NCI-H2171 (cell line): ENCODE data around the gene MLYCD.

Experiments used
- DNase-seq: peaks from one replicate; lab custom pipeline; 2025; lab: John Stamatoyannopoulos, UW

MLYCD gene

DNA sequence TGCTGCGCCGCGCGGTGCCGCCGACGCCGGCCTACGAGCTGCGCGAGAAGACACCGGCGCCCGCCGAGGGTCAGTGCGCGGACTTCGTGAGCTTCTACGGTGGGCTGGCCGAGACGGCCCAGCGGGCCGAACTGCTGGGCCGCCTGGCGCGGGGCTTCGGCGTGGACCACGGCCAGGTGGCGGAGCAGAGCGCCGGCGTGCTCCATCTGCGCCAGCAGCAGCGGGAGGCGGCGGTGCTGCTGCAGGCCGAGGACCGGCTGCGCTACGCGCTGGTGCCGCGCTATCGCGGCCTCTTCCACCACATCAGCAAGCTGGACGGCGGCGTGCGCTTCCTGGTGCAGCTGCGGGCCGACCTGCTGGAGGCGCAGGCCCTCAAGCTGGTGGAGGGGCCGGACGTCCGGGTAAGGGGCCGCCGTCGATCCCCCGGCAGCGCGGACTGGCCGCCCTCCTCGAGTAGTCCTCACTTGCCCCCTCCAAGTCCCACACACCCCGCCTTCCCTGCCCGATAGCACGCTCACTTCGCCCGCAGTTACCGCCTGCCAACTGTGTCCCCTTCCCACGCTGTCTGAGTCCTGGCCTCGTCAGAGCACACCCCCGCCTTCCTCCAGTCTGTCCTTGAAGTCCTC is 470 bp downstream of the MLYCD start:
- DNase-seq: peak; percentile 7

DNA sequence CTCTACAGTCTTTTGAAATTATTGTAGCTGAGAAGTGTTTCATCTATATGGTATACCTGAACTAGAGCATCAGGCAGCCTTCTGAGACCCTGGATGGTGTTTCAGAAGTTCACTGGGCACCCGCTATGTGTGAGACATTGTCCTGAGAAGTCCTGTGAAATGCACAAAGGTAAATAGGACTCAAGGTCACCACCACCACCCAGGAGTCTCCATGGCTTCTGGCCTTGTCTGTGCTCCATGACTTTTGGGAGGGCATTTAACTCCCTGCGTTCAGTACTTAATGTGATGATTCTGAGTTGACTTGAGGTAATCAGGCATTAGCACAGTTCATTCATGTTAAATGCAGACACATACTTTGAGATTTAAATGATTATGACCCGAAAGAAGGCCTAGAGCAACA is 1.1 kb downstream of the MLYCD start:
- DNase-seq: no peak

DNA sequence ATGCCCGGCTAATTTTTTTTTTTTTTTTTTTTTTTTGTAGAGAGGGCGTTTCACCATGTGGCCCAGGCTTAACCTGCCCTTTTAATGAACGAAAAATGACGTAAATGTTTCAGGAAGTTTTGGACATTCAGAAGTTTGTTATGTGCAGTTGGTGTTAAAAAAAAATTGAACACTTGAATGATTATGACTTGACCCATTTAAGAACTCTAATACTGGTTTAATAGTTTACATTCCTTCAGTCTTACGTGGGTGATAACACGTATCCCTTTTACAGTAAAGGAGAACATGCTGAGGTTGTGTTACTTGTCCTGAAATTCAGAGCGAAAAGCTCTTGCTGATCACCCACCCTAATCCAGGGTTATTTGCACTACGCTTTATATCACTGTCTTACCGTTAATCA is 1.7 kb downstream of the MLYCD start:
- no peak for DNase-seq

DNA sequence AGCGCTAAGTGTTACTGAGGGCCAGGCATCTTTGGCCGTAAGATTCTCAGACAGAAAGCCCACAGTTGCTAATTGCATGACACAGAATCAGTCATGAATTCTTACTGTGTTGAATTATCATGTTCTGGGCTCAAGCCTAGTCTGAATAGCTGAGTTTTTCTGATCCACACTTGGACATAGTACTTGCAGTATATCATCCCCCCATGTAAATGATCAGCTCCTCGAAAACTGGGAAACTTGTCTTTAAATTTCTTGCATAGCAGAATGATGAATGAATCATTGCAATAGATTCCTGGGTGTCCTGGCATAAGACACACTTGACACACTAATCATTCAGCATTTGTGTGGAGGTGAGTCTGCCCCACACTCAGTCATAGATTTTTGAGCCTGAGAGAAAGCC is 2.2 kb downstream of the MLYCD start:
- DNase-seq: no peak

DNA sequence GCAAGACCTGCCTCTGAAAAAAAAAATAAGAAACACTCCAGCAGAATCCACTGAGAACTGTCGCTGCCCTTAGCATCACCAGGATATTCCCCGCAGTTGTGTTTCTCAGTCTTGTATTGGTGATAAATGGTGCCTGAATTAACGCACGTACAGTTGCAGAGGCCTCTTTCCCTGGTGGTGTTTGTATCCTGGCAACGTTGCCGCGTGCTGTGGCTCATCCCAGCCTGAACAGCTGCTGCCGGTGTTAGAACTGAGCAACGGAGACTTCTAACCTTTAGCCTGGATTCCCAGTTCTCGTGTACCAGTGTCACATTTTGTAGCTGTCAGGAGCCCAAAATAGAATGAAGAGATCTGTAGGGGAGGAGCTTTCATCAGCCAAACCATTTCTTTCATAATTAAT is 4.8 kb downstream of the MLYCD start:
- peak; percentile 69 for DNase-seq

DNA sequence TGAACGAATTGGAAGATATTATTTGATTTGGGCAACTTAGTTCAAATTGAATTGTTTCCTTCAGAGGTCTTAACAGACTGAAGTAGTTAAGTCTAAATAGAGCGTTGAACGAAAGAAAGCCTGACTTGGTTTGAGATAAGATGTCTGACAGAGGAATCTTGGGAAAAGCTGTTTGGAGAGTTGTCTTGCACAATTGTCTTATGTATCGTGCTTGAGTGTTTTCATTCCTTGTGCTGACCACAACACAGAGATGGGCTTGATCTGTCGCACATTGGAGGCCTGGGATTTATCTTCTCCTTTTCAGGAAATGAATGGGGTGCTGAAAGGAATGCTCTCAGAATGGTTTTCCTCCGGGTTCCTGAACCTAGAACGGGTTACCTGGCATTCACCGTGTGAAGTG is 7.8 kb downstream of the MLYCD start:
- DNase-seq: no peak

DNA sequence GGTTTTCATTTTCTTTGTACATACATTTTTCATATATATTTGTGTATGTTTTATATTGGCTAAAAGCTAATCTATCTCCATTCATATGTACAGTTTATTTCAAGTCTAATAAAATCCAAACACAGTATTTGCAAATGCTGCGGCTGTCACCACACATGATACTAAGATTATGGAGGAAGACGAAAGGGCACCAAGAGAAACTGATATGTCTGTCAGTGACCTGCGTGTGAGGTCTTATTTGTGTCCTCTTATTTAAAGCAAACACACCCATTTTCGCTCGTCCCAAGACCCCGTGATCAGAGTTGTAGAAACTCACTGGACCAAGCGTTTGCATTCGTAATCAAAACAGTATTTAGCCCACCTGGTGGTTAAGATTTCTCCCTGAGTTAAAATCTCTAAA is 8.2 kb downstream of the MLYCD start:
- DNase-seq: no peak

DNA sequence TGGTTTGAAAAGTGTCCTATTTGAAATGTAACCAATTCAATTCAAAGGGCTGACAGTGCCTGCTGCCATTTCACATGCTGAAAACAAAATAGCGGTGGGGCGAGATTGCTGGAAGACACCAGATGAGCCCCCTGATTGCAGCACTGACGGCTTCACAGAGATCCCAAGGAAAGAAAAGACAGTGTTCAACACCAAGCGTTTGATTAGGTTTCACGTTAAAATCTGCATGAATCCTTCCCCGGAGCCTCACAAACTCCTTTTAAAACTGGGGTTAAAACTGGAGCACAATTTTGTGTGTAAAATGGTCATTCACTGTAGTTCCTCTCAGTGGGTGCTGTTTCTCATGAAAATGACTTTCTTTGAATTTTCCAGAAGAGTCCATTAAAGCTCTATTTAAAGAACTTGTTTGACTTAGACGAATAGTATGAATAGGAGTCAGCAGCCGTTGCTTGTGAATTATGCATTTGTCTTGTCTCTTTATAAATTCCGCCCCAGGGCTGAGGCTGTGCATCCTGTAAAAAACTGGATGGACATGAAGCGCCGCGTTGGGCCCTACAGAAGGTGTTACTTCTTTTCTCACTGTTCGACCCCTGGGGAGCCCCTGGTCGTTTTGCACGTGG is 8.8 kb downstream of the MLYCD start:
- no peak for DNase-seq

DNA sequence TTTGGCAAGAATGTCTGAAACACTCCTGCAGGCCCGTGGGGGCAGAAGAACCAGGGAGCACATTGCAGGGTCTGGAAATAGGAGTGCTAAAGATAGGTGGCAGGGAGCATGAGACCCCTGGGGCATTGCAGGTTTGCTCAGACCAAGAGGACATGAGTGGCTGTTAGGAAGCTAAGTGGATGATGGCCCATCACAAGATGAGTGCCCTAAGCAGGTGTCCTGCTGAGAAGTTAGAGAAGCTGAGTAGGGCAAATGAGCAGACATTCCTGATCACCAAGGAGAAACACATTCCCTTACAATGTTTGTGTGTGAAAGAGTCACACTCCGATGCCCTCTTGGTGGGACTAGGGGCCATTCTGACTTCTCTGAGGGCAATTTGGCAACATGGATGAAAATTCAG is 9.9 kb downstream of the MLYCD start:
- DNase-seq: no peak

DNA sequence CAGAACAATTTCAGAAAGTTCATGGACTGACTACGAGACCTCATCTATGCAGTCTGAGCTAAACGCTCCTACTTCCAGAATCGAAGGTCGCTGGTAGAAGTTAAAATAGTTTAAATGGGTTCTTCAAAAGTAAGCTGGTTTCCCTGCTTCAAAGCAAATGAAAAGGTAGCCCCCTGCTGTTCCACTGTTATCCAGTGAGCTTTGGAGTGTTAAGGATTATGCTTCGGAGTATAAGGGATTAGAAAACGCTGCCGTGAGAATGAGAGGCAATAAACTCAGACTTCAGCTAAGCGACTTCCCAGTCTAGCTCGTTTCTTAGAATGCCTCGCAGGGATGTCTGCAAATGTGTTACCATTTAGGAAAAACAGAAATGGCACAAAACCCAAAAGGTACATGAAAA is 12.4 kb downstream of the MLYCD start:
- DNase-seq: no peak

DNA sequence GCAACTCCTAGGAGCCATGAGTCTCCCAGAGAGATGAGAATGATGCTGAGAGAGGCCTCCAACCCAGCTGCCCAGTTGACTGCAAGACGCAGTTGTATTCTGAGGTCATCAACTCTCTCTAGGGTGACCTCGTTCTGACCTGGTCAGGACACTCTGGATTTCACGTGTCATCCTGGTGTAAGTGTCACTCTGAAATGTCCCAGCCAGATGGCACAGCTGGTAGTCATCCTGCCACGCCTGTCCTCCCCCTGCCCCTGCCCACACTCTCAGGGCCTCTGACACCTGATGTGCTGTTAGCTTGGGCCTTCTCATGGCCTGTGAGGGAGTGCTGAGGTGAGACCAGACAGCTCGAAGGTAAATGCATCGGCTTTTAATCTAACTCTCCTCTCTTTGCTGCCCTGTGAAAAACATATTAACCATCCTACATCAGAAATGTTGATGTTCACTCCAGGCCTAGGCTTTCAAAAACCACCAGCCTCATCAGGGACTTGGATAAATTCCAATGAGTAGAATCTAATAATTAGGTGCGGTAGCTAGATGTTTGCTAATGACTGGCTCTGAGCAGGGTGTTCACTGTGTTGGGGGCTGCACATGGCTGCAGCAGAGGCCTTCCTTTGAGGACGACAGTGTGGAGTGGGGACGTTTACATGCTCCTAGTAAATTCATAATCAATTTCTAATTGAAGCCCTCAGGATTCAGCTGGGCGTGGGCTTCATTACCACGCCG is 13.8 kb downstream of the MLYCD start:
- no peak for DNase-seq

DNA sequence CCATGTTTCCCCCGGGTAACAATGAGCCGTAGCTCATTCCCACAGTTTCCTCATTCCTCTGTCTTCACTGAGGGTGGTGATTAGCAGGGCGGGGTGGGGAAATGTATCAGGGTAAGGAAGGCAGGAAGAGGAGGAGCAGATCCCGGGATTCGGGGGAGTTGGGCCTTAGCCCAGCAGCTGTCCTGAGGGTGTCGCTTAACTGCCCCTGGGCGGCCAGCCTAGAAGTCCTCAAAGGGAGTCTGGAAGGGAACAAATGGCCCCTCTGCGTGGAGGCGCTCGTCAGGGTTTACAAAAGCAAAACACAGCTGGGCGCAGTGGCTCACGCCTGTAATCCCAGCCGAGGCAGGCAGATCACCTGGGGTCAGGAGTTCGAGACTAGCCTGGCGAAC is 14.3 kb downstream of the MLYCD start:
- no peak for DNase-seq

DNA sequence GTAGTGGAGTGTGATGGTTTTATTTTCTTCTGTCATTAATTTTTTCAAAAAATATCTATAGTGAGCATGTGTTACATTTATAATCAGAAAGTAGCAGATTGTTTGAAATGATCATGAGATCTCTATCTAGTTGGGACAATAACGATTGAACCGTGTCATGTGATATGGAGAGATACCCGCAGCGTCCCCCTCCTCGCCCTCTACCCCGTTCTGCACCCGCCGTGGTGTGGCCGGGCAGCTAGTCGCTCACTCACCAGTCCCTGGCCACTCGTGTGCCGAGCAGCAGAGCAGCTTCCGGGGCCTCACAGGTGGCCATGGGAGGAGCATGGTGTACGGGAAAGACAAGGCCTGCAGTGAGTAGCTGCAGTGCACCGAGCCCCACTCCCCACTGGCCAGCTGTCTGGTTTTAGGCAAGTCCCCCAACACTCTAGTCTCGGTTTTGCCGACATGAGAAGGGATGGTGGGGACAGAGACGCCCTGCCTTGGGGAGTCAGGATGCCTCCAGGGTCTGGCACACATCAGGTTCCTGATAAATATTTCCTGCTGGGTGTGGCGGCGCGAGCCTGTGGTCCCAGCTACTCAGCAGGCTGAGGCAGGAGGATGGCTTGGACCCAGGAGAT is 15.3 kb downstream of the MLYCD start:
- no peak for DNase-seq

DNA sequence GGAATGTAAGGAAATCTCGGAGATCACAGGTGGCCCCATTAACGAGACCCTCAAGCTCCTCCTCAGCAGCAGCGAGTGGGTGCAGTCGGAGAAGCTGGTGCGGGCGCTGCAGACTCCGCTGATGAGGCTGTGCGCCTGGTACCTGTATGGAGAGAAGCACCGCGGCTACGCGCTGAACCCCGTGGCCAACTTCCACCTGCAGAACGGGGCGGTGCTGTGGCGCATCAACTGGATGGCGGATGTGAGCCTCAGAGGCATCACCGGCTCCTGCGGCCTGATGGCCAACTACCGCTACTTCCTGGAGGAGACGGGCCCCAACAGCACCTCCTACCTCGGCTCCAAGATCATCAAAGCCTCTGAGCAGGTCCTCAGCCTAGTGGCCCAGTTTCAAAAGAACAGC is 16.2 kb downstream of the MLYCD start:
- no peak for DNase-seq

DNA sequence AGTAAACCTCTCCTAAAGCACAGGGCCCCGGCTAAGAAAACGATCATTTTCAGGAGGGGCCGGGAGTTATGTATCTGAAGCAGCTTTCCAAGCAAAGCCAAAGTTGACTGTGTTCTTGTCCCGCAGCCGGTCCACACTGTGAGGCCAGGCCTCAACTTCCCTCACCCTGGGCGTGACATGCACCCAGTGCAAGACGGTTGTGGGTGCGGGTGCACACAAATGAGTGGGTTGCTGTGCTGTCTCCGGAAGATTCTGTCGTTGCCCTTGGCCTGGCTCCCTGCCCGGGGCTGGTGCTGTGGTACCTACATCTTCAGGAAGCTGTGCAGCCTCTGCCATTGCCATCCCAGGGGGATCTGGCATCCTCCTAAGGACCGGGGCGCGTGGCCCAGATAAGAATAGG is 16.6 kb downstream of the MLYCD start:
- DNase-seq: no peak

DNA sequence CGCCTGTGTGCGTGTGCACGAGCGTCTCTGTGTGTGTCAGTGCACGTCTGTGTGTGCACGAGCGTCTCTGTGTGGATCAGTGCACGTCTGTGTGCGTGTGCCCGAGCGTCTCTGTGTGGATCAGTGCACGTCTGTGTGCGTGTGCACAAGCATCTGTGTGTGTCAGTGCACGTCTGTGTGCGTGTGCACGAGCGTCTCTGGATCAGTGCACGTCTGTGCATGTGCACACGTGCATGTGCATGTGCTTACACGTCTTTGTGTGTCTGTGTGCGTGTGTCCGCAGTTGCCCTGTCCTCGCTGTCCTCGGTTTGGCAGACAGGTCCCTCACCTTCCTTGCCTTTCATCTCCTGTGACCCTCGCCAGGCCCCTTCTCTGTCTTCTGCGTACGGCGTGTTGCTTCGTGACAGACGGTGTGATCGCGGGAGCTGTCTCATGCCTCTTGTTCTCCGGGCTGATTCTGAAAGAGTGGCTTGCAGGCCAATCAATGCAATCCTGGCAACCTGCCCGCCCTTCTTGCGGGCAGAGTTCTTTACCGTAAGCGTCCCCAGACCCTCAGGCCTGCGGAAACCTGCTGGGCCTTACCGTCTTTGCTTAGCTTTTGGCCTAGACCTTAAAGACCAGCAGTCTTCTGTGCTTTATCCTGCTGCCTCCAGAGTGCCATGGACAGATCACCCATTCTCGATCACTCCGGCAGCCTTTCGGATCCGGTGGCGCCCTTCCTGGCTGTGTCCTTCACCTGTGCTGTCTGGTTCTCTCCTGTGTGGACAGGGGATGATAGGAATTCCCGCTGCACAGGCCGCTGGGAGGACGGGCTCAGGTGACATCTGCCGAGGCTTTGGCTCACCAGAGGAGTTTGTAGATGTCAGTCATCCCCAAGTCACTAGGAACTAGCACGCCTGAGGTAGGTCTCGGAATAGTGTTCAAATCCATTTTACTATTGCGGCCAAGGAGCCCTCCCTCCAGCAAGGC is 18.5 kb downstream of the MLYCD start:
- DNase-seq: no peak

DNA sequence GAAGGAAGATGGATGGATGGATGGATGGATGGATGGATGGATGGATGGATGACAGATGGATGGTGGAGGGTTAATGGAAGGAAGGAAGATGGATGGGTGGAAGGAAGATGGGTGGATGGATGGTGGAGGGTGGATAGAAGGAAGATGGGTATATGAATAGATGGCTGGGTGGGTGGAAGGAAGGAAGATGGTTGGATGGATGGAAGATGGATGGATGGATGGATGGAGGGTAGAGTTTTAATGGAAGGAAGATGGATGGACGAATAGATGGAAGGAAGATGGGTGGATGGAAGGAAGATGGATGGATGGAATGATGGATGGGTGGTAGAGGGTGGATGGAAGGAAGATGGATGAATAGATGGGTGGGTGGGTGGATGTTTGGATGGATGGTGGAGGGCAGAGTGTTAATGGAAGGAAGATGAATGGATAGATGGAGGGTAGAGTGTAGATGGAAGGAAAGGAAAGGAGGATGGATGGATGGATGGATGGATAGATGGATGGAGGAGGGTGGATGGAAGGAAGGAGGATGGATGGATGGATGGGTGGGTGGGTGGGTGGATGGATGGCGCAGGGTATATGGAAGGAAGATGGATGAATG is 22.1 kb downstream of the MLYCD start:
- DNase-seq: no peak

DNA sequence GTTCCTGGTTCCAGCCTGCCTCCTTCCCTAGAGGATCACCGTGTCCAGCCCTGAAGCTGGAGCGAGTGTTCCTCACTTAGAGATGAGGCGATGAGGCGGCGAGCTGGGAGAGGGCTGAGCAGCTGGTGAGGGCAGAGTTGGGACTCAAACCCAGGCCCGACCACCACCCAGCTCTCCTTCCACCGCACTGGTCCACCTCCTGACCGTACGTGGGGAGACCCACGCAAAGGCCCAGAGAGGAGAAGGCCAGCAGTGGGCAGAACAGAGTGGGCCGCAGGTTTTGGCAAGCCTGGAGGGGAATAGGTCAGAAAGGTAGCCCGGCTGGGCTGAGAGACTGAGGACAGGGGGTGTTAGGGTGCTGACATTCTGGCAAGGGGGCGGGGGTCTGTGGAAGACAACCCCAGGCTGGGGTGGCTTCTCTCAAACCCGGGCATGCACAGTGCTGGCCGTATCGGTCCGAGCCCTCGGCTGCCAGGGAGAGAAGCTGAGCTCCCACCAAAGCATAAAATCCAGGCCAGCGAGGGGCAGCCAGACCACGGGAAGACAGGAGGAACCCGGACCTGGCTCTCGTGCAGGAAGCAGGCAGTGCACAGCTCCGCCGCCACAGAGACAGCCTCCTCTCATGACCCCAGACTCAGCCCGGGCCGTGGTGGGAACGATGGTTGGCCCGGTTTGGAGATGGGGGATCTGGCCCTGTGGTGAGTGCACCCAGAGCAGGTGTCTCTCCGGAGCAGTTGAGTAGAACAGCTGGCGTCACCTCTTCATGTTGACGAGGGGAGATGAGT is 24.9 kb downstream of the MLYCD start:
- no peak for DNase-seq

DNA sequence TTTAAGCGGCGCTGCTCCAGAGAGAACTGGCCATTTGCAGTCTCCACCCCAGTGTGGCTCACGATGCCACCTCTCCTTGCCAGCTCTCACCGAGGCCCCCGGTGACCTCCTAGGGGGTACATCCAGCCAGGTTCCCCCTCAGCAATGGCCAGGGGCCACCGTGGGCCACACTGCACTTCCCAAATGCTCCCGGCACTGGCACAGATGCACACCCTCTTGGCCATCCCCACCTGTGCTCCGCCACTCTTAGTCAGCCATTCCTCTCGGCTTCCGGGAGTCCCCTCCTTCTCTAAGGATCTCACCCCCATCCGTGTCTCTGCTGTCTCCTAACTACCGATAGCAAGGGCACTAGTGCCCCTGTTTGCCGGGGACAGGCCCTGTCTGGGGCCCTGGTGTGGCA is 25.8 kb downstream of the MLYCD start:
- DNase-seq: no peak

DNA sequence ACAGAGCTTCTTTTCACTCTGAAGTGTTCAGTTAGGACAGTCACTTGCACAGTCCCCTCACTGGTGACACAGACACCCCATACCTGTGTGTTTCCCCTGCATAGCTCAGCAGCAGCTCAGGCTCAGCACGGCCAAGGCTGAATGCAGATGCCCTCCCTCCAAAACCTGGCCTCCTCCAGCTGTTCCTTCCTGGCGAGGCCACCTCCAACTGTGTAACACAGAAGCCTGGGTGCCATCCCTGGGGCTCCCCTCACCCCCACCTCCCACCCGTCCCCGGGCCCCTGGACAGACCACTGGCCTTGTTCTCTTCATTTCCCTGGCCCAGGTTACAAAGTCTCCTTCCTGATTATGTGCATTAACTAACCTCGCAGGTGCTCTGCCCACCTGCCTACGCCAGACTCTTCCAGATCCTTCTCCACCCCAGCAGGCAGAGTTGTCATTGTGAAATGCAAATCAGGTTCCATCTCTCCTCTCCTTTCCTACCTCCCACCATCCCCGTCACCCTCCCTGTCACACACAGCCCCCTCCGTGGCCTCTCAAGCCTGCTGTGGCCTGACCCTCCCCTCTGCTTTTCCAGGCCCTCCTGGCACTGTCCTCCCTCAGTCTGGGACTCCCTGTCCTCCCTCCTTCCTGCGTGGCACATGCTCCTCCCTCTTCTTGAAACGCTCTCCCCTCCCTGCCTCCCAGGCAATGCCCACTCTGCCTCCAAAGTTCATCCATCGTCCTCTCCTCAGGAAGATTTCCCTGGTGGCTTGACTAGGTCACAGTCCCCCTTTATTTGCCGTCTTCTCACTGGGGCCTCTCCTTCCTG is 26.4 kb downstream of the MLYCD start:
- no peak for DNase-seq
